ENCODE results near the gene WDR86.

GRCh38 chr7:151397026-151397425, 12.8 kb downstream of the WDR86 start:
- no peak for TF ChIP-seq HMGXB4 (CRISPR knock-in tag; IDR thresholded peaks at IDR 0.05)
- TF ChIP-seq ESRRA (CRISPR knock-in tag; IDR thresholded peaks at IDR 0.05; ENCODE audit: borderline replicate concordance) = no peak
- TF ChIP-seq MAX (CRISPR knock-in tag; IDR thresholded peaks at IDR 0.05) = no peak
- TF ChIP-seq CTCF (IDR thresholded peaks at IDR 0.05) = no peak
- no peak for TF ChIP-seq ZNF671 (CRISPR knock-in tag; IDR thresholded peaks at IDR 0.05)
- TF ChIP-seq ELF4 (CRISPR knock-in tag; IDR thresholded peaks at IDR 0.05; ENCODE audit: low read depth) = no peak
